Heart left ventricle (tissue), 16 donors: ENCODE measurements around the gene MYOCOS. TPM values are rescaled to one million over a fixed set of nuclear protein-coding genes. Genes with fewer than 3 reads are reported as not detected.

Source experiments
- ATAC-seq, 4 donors: fragments of 200-7000 bp; cut with Tn5 transposase; one replicate each; pipeline ENCODE4 v1.9.1; 2020 to 2022; ENCODE audit warnings: moderate library complexity in 4 of 4, mild to moderate bottlenecking in 3 of 4, moderate number of reproducible peaks in 1 of 4
- DNase-seq, 5 donors: peaks; one replicate each; pipeline ENCODE4 v3.0.0-alpha.2; 2020
- H3K27ac ChIP-seq, 12 donors: fragments of 200-600 bp; sonication (generic) in 4 of 12; one replicate each; pipeline versions ENCODE4 v1.5.0 to v1.8.0; 2016 to 2022; ENCODE audit warnings: mild to moderate bottlenecking in 2 of 12
- H3K27me3 ChIP-seq, 9 donors: fragments of 200-600 bp; sonication (generic) in 2 of 9; one replicate each; pipeline versions ENCODE4 v1.5.1 to v1.8.0; 2016 to 2022; ENCODE audit warnings: mild to moderate bottlenecking in 3 of 9
- H3K36me3 ChIP-seq, 9 donors: fragments of 200-600 bp; sonication (generic) in 2 of 9; one replicate each; pipeline versions ENCODE4 v1.5.0 to v1.8.0; 2018 to 2022; ENCODE audit warnings: mild to moderate bottlenecking in 2 of 9
- H3K4me1 ChIP-seq, 12 donors: fragments of 200-600 bp; sonication (generic) in 4 of 12; one replicate each; pipeline versions ENCODE4 v1.5.0 to v1.8.0; 2016 to 2022; ENCODE audit warnings: mild to moderate bottlenecking in 3 of 12
- H3K4me3 ChIP-seq, 12 donors: fragments of 200-600 bp; sonication (generic) in 4 of 12; one replicate each; pipeline versions ENCODE4 v1.5.0 to v1.8.0; 2017 to 2022; ENCODE audit warnings: mild to moderate bottlenecking in 9 of 12, moderate library complexity in 4 of 12
- H3K9me3 ChIP-seq, 12 donors: fragments of 200-600 bp; sonication (generic) in 4 of 12; one replicate each; pipeline versions ENCODE4 v1.5.0 to v1.8.0; 2016 to 2022; ENCODE audit warnings: mild to moderate bottlenecking in 1 of 12
- POLR2A ChIP-seq, 2 donors: fragments of 450-650 bp; IDR thresholded peaks; one replicate each; pipeline ENCODE4 v1.6.1; 2017; ENCODE audit warnings: antibody characterized with exemption in 2 of 2, mild to moderate bottlenecking in 2 of 2, moderate library complexity in 2 of 2
- WGBS, 4 donors: extraction: QIAGEN DNeasy Blood & Tissue Kit in 2 of 4; methylation state at CpG; one replicate each; pipeline versions ENCODE4 v1.1.5 to v1.1.7; 2013 to 2018; 5-methylcytosine and 5-hydroxymethylcytosine counted together
- intact Hi-C, 10 donors: fragments of 100-400 bp; cut with DNase I; formaldehyde crosslinking; loops; one replicate each; pipeline versions ENCODE4 v1.11.1 to v1.14.2; 2022
- polyA plus RNA-seq, 2 donors: library from polyadenylated mRNA; stranded (reverse); fragments of 200-250 nt; gene quantifications; one replicate each; pipeline ENCODE4 v1.2.3, GENCODE V29; 2013
- total RNA-seq, 9 donors: library from RNA; depleted of rRNA in 2 of 9; stranded (reverse); fragments of >200 nt in 2 of 9; fragmentation: NEBNext Ultra II Directional in 3 of 9; extraction: Animal tissue kit (Norgen Biotek cat#: 25700) in 3 of 9; gene quantifications; one replicate each; pipeline versions ENCODE4 v1.1.0 to v1.2.4, GENCODE V29; 2016 to 2023
- TF ChIP-seq, protein P1 (sequence below), 12 donors: fragments of 200-600 bp; sonication (generic) in 4 of 12; IDR thresholded peaks; one replicate each; pipeline versions ENCODE4 v1.5.0 to v1.8.0; 2018 to 2022; ENCODE audit warnings: antibody characterized with exemption in 12 of 12, mild to moderate bottlenecking in 5 of 12
- donor health status: ischemic (EF 13 %, LVEDD 7.1; RV severe dilation, severe dysfunction).
- donor health status: healthy with polysubstance abuse.
- donor health status: DM: no; HTN: yes; CAD: no.
- donor health status: DM: no; HTN: no; CAD: no.
- donor health status: ischemic (EF 25% LVEDD 6.9; RV normal size, moderate dysfunction).
- donor health status: ischemic (EF 25% LVEDD 5.7; RV mildly dilated, moderate dysfunction).
- donor health status: healthy.
- donor health status: DM: yes; HTN: yes; CAD: no.
- donor health status: ischemic (EF 35%, LVEDD 5.7; RV mildly dilated, moderate dysfunction).
- donor health status: nonischemic (EF 11% LVEDD 7.7; RV severe dilation, severe dysfunction).
- donor health status: DM: yes; HTN: yes; CAD: no.
- donor health status: PGD.
- donor health status: ischemic (EF 29% LVEDD 5.4; RV normal size, mild dysfunction).
- donor health status: nonischemic (EF 23%, LVEDD 6.1; RV moderate dilation, normal function).

MYOCOS gene
- total and polyA plus RNA-seq, 11 donors: not detected

DNA sequence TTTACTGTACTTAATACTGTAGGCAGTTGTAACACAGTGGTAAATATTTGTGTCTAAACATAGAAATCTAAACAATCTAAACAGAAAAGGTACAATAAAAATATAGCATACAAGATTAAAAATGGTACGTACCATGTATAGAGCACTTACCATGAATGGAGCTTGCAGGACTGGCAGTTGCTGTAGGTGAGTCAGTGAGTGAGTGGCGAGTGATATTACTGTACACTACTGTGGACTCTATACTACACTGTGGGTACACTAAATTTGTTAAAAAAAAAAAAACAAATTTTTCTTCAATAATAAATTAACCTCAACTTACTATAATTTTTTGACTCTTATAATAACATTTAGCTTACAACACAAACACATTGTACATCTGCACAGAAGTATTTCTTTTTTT, 39.5 kb upstream of the MYOCOS start:
- intact Hi-C loops: loop anchor here in 4 of 10 donors (5.0 to 10.0 kb wide), 2 partner anchors 45 to 48 kb away; no protein-coding TSS in a partner anchor
- H3K36me3 ChIP-seq: peaks cover 0 to 100% (median 98%) of the 10 kb centered on the region in 9 donors
- WGBS, 4 donors: 93 to 97% (median 97%) methylated on average over 2 of the region's 2 CpGs

DNA sequence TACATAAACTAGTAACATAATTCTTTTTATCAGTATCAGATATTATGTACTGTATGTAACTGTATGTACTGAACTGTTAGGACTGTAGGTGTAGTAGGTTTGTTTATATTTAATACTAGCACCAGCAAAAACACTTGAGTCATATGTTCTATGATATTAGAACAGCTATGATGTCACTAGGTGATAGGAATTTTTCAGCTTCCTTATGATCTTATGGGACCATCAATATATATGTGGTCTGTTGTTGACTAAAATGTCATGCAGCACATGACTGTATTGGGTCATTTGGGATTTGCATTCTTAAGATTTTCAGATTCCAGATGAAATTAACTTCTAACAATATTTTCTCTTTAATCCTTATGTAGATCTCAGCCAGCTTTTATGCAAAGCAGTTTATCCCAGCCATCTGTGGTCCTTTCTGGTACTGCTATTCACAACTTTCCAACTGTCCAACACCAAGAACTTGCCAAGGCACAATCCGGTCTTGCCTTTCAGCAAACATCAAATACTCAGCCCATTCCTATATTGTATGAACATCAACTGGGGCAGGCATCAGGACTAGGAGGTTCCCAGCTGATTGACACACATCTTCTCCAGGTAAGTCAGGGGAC, 38.3 kb upstream of the MYOCOS start:
- intact Hi-C loops: loop anchor here in 4 of 10 donors (5.0 to 10.0 kb wide), 2 partner anchors 46 to 49 kb away; no protein-coding TSS in a partner anchor
- TF ChIP-seq, protein P1, sequence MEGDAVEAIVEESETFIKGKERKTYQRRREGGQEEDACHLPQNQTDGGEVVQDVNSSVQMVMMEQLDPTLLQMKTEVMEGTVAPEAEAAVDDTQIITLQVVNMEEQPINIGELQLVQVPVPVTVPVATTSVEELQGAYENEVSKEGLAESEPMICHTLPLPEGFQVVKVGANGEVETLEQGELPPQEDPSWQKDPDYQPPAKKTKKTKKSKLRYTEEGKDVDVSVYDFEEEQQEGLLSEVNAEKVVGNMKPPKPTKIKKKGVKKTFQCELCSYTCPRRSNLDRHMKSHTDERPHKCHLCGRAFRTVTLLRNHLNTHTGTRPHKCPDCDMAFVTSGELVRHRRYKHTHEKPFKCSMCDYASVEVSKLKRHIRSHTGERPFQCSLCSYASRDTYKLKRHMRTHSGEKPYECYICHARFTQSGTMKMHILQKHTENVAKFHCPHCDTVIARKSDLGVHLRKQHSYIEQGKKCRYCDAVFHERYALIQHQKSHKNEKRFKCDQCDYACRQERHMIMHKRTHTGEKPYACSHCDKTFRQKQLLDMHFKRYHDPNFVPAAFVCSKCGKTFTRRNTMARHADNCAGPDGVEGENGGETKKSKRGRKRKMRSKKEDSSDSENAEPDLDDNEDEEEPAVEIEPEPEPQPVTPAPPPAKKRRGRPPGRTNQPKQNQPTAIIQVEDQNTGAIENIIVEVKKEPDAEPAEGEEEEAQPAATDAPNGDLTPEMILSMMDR (IDR thresholded peaks at IDR 0.05): no peak
- no peak for TF ChIP-seq POLR2A (IDR thresholded peaks at IDR 0.05)
- Histone ChIP-seq H3K36me3 (peaks cover 0 to 100% (median 98%) of the 10 kb centered on the region in 9 donors), H3K4me1 (no peaks in the 10 kb centered on the region), H3K27ac (no peak overlapping the region), H3K9me3 (no peaks in the 10 kb centered on the region), H3K4me3 (no peak overlapping the region), H3K27me3 (no peaks in the 10 kb centered on the region)
- no peak for ATAC-seq
- 79 to 90% (median 83%) methylated on average over 1 of the region's 1 CpG for WGBS, 4 donors
- DNase-seq: no peak

More for the DNA sequence above, 39.5 kb upstream of the MYOCOS start:
- no peaks in the 10 kb centered on the region for H3K27me3 ChIP-seq
- no peaks in the 10 kb centered on the region for H3K4me1 ChIP-seq
- ATAC-seq (no peak), DNase-seq (no peak)
- no peak overlapping the region for H3K27ac ChIP-seq
- no peaks in the 10 kb centered on the region for H3K9me3 ChIP-seq
- no peak overlapping the region for H3K4me3 ChIP-seq
- TF ChIP-seq, protein P1 (IDR thresholded peaks at IDR 0.05): no peak

DNA sequence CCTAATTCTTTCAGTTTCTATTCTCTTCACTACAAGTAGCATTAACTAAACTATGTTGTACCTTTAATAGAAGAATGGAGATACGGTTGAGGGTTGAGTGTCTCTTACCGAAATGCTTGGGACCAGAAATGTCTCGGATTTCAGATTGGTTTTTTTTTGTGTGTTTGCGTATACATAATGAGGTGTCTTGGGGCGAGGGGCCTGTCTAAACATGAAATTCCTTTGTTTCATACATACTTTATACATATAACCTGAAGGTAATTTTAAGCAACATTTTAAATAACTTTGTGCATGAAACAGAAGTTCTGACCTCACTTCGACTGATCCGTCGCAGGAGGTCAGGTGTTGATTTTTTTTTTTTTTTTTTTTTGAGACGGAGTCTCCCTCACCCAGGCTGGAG, 36.3 kb upstream of the MYOCOS start:
- no peak for DNase-seq
- Histone ChIP-seq H3K36me3 (peaks cover 0 to 100% (median 98%) of the 10 kb centered on the region in 9 donors), H3K27me3 (no peaks in the 10 kb centered on the region), H3K9me3 (no peaks in the 10 kb centered on the region), H3K4me3 (no peak overlapping the region), H3K27ac (no peak overlapping the region), H3K4me1 (no peaks in the 10 kb centered on the region)
- no peak for ATAC-seq
- WGBS, 4 donors: 95 to 97% (median 96%) methylated on average over 9 of the region's 9 CpGs
- intact Hi-C loops: loop anchor here in 2 of 10 donors (10.0 kb wide), 1 partner anchor 51 kb away; no protein-coding TSS in a partner anchor
- TF ChIP-seq, protein P1 (IDR thresholded peaks at IDR 0.05): no peak
- no peak for TF ChIP-seq POLR2A (IDR thresholded peaks at IDR 0.05)

DNA sequence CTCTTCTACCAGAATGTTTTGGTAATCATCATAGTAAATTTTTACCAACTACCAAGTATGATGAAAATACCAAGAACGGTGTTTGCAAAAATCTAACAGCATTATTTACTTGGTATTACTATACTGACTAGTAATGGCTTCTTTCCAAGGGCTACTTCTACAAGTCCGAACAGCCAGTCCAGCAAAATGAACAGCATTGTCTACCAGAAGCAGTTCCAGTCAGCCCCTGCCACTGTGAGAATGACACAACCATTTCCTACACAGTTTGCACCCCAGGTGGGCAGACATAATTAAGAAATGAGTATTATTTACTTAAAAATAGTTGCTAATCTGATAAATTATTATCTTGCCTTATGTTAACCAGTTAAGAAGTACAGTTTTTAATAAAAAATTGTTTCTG, 33.8 kb upstream of the MYOCOS start:
- Histone ChIP-seq H3K27ac (no peak overlapping the region), H3K9me3 (no peaks in the 10 kb centered on the region), H3K36me3 (peaks cover 0 to 100% (median 98%) of the 10 kb centered on the region in 9 donors), H3K27me3 (no peaks in the 10 kb centered on the region), H3K4me3 (no peak overlapping the region), H3K4me1 (no peaks in the 10 kb centered on the region)
- TF ChIP-seq POLR2A (IDR thresholded peaks at IDR 0.05): no peak
- TF ChIP-seq, protein P1 (IDR thresholded peaks at IDR 0.05): no peak
- intact Hi-C loops: loop anchor here in 2 of 10 donors (10.0 kb wide), 1 partner anchor 53 kb away; no protein-coding TSS in a partner anchor
- WGBS, 4 donors: 89 to 96% (median 94%) methylated on average over 2 of the region's 2 CpGs
- ATAC-seq (no peak), DNase-seq (no peak)
